ENCODE data around the gene PLPP3. TPM values are rescaled to one million over a fixed set of nuclear protein-coding genes. Genes with fewer than 3 reads are reported as not detected.

PLPP3 gene
- total RNA-seq, 1 experiment from 2014 or later = 0.39 TPM

DNA sequence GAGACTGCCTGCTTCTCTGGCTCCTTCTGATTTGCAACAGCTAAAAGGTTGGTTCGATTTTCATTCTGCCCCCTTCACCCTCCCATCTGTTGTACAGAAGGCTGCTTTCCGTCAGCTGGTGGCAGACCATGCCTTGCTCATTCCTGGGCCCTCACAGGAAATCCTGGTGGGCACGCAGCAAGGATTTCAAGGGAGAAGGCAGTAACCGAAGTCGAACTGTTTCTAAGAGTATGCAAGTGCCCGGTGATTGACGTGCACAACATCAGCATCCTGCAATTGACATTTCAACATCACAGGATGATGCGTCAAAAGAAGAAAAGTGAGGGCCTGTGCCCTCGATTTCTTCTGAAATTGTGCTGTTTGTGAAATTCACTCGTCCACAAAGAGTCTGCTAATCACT, 83.8 kb downstream of the PLPP3 start:
- no TSS peak for BruUV-seq (replicated peaks)
- intact Hi-C loops (cut with micrococcal nuclease; ENCODE audit: unreplicated experiment) = no loop called here

DNA sequence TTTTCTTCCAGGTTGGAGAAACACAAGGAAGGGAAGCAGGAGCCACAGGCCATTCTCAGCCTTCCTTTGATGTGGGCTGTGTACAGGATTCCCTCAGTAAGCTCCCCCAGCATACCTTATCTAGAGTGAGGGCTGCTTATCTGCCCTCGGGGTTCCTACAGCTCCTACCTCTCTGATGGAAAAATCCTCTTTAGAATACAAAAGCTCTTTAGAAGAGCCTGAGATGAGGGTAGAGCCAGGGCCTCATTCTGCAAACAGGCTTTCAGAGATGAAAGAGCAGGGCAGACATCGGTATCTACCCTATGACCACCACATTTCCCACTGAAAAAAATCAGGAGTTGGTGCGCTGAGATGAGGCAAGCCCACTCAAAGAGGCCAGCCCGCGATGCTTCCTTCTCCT, 85.1 kb downstream of the PLPP3 start:
- intact Hi-C loops (cut with micrococcal nuclease; ENCODE audit: unreplicated experiment) = no loop called here
- no peak for TF ChIP-seq EZH2 (IDR thresholded peaks at IDR 0.05; ENCODE audit: borderline replicate concordance, low read depth, low read length, poor library complexity, severe bottlenecking)
- TF ChIP-seq, protein P1, sequence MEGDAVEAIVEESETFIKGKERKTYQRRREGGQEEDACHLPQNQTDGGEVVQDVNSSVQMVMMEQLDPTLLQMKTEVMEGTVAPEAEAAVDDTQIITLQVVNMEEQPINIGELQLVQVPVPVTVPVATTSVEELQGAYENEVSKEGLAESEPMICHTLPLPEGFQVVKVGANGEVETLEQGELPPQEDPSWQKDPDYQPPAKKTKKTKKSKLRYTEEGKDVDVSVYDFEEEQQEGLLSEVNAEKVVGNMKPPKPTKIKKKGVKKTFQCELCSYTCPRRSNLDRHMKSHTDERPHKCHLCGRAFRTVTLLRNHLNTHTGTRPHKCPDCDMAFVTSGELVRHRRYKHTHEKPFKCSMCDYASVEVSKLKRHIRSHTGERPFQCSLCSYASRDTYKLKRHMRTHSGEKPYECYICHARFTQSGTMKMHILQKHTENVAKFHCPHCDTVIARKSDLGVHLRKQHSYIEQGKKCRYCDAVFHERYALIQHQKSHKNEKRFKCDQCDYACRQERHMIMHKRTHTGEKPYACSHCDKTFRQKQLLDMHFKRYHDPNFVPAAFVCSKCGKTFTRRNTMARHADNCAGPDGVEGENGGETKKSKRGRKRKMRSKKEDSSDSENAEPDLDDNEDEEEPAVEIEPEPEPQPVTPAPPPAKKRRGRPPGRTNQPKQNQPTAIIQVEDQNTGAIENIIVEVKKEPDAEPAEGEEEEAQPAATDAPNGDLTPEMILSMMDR (conservative IDR thresholded peaks at IDR 0.05; ENCODE audit: low read depth, low read length) = no peak
- ChIA-PET CTCF (no interaction called here), POLR2A (ENCODE audit: low non-redundant PET) (no interaction called here)
- H3K4me1 ChIP-seq (ENCODE audit: insufficient read depth, low read length, poor library complexity, severe bottlenecking) = no peaks in the 10 kb centered on the region
- no TSS peak for BruUV-seq (replicated peaks)
- no peak overlapping the region for H3K27ac ChIP-seq (ENCODE audit: low read depth, low read length, poor library complexity, severe bottlenecking)
- no peaks in the 10 kb centered on the region for H3K27me3 ChIP-seq (replicated peaks; ENCODE audit: insufficient read depth, low read depth, low read length, poor library complexity)
- H3K9me3 ChIP-seq (ENCODE audit: low read depth, low read length, poor library complexity, severe bottlenecking) = no peaks in the 10 kb centered on the region
- DNase-seq (ENCODE audit: low spot score) = no peak
- no peaks in the 10 kb centered on the region for H3K36me3 ChIP-seq (ENCODE audit: insufficient read depth, low read length, poor library complexity, severe bottlenecking)
- H3K4me3 ChIP-seq (ENCODE audit: low read depth, low read length, poor library complexity, severe bottlenecking) = no peak overlapping the region

More for the DNA sequence above, 83.8 kb downstream of the PLPP3 start:
- no peak for DNase-seq (ENCODE audit: low spot score)
- POLR2A ChIA-PET (ENCODE audit: low non-redundant PET) = no interaction called here
- Histone ChIP-seq H3K9me3 (ENCODE audit: low read depth, low read length, poor library complexity, severe bottlenecking) (no peaks in the 10 kb centered on the region), H3K27me3 (replicated peaks; ENCODE audit: insufficient read depth, low read depth, low read length, poor library complexity) (no peaks in the 10 kb centered on the region), H3K4me3 (ENCODE audit: low read depth, low read length, poor library complexity, severe bottlenecking) (no peak overlapping the region), H3K27ac (ENCODE audit: low read depth, low read length, poor library complexity, severe bottlenecking) (no peak overlapping the region), H3K4me1 (ENCODE audit: insufficient read depth, low read length, poor library complexity, severe bottlenecking) (no peaks in the 10 kb centered on the region), H3K36me3 (ENCODE audit: insufficient read depth, low read length, poor library complexity, severe bottlenecking) (no peaks in the 10 kb centered on the region)
- no peak for TF ChIP-seq EZH2 (IDR thresholded peaks at IDR 0.05; ENCODE audit: borderline replicate concordance, low read depth, low read length, poor library complexity, severe bottlenecking)
- CTCF ChIA-PET = no interaction called here

DNA sequence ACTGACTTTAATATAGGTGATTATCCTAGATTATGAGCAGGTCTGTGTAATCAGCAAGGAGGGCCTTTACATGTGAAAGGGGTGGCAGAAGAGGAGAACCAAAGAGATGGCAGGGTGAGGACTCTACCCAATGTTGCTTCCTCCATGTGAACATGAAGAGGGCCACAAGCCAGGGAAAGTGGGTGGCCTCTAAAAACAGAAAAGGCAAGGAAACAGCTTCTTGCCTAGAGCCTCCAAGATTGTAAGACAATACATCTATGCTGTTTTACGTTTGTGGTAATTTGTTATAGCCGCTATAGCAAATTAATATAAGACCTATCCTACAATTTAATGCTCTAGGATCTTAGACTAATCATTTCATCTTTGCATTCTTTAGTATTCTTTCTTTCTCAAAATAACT, 85.5 kb downstream of the PLPP3 start:
- no peaks in the 10 kb centered on the region for H3K27me3 ChIP-seq (replicated peaks; ENCODE audit: insufficient read depth, low read depth, low read length, poor library complexity)
- H3K4me3 ChIP-seq (ENCODE audit: low read depth, low read length, poor library complexity, severe bottlenecking) = no peak overlapping the region
- ChIA-PET CTCF (no interaction called here), POLR2A (ENCODE audit: low non-redundant PET) (no interaction called here)
- no peaks in the 10 kb centered on the region for H3K4me1 ChIP-seq (ENCODE audit: insufficient read depth, low read length, poor library complexity, severe bottlenecking)
- TF ChIP-seq, protein P1 (conservative IDR thresholded peaks at IDR 0.05; ENCODE audit: low read depth, low read length) = no peak
- TF ChIP-seq EZH2 (IDR thresholded peaks at IDR 0.05; ENCODE audit: borderline replicate concordance, low read depth, low read length, poor library complexity, severe bottlenecking) = no peak
- no TSS peak for BruUV-seq (replicated peaks)
- no peaks in the 10 kb centered on the region for H3K36me3 ChIP-seq (ENCODE audit: insufficient read depth, low read length, poor library complexity, severe bottlenecking)
- intact Hi-C loops (cut with micrococcal nuclease; ENCODE audit: unreplicated experiment) = no loop called here
- no peak for DNase-seq (ENCODE audit: low spot score)
- no peak overlapping the region for H3K27ac ChIP-seq (ENCODE audit: low read depth, low read length, poor library complexity, severe bottlenecking)
- H3K9me3 ChIP-seq (ENCODE audit: low read depth, low read length, poor library complexity, severe bottlenecking) = no peaks in the 10 kb centered on the region

DNA sequence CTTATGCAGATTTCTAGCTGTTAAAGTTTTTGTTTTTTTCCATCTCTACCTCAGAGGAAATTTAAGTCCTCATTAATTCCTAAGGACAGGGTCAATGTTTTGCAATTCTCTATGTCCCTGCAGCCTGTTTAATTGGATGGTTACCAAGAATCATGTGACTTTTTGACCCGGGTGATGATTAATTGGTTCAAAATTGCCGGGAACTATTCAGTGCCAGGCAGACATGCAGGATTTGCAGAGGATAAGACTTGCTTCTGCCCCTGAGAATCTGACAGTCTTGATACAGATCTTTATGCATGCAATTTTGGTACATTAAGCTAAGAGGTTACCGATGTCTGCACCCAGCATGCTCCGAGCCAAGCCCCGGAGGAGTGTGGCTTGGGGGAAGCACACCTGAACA, 87.9 kb downstream of the PLPP3 start:
- Histone ChIP-seq H3K27ac (ENCODE audit: low read depth, low read length, poor library complexity, severe bottlenecking) (no peak overlapping the region), H3K4me1 (ENCODE audit: insufficient read depth, low read length, poor library complexity, severe bottlenecking) (no peaks in the 10 kb centered on the region), H3K27me3 (replicated peaks; ENCODE audit: insufficient read depth, low read depth, low read length, poor library complexity) (no peaks in the 10 kb centered on the region), H3K36me3 (ENCODE audit: insufficient read depth, low read length, poor library complexity, severe bottlenecking) (no peaks in the 10 kb centered on the region), H3K9me3 (ENCODE audit: low read depth, low read length, poor library complexity, severe bottlenecking) (no peaks in the 10 kb centered on the region), H3K4me3 (ENCODE audit: low read depth, low read length, poor library complexity, severe bottlenecking) (no peak overlapping the region)
- ChIA-PET POLR2A (ENCODE audit: low non-redundant PET) (interaction anchor here (0.6 kb wide), 1 partner anchor 586 kb away, joined by 6 read pairs; no protein-coding TSS in a partner anchor), CTCF (no interaction called here)
- DNase-seq (ENCODE audit: low spot score) = no peak
- intact Hi-C loops (cut with micrococcal nuclease; ENCODE audit: unreplicated experiment) = no loop called here
- TF ChIP-seq, protein P1 (conservative IDR thresholded peaks at IDR 0.05; ENCODE audit: low read depth, low read length) = no peak
- TF ChIP-seq EZH2 (IDR thresholded peaks at IDR 0.05; ENCODE audit: borderline replicate concordance, low read depth, low read length, poor library complexity, severe bottlenecking) = no peak
- BruUV-seq (replicated peaks) = no TSS peak

Data from A673 (cell line).